GM12878 (cell line): Measurements from ENCODE around the gene SLC12A9. TPM values are rescaled to one million over a fixed set of nuclear protein-coding genes. Genes with fewer than 3 reads are reported as not detected.

Experiments
- ATAC-seq: fragments of 200-7000 bp; cut with Tn5 transposase; 3 replicates; pipeline ENCODE4 v1.9.1; 2020; ENCODE audit warnings: mild to moderate bottlenecking, moderate library complexity
- BruUV-seq: library from RNA; stranded (reverse); fragments of 400-500 nt; replicated peaks from 2 replicates; lab custom pipeline; 2021; lab: Mats Ljungman, UMichigan
- CTCF ChIA-PET: fragments of 300-600 bp; sonication (Branson Sonifier 250); formaldehyde crosslinking; extraction: SDS; loops from one replicate; lab custom pipeline; 2021; ENCODE audit warnings: inconsistent platforms; lab: Yijun Ruan, JAX
- POLR2A ChIA-PET: fragments of 350-600 bp; formaldehyde crosslinking; extraction: SDS; loops from one replicate; lab custom pipeline; 2021; ENCODE audit warnings: inconsistent platforms; lab: Charles Lee
- RAD21 ChIA-PET: fragments of 300-600 bp; sonication (Branson Sonifier 250); formaldehyde crosslinking; loops from one replicate; lab custom pipeline; 2023; ENCODE audit warnings: antibody characterized with exemption; ENCODE audit not compliant: unreplicated experiment; lab: Charles Lee
- SMC1A ChIA-PET: fragments of 300-600 bp; sonication (Branson Sonifier 250); formaldehyde crosslinking; loops from one replicate; lab custom pipeline; 2023; ENCODE audit not compliant: unreplicated experiment, uncharacterized antibody; lab: Charles Lee
- DNase-seq: peaks from one replicate; pipeline ENCODE4 v3.0.0-alpha.2; 2011; ENCODE audit warnings: low read depth, low spot score
- FAIRE-seq: peaks from 3 replicates; lab custom pipeline; 2011; peaks lifted over from hg19 to GRCh38; lab: Jason Lieb, UNC
- H2AFZ ChIP-seq: 2 replicates; pipeline ENCODE4 v1.6.0; 2011; ENCODE audit warnings: low read depth, low read length, control low read depth; ENCODE audit not compliant: control insufficient read depth
- H3K27ac ChIP-seq: 2 replicates; pipeline ENCODE4 v1.5.1; 2011; ENCODE audit warnings: control low read depth; ENCODE audit not compliant: control insufficient read depth, insufficient read depth
- H3K27me3 ChIP-seq, 2 experiments: replicated peaks in 1 of 2; 2 replicates each; pipeline versions ENCODE4 v1.6.0 to v1.6.1; 2011; ENCODE audit warnings: low read length in 1 of 2; ENCODE audit not compliant: control insufficient read depth in 2 of 2, insufficient read depth in 2 of 2
- H3K36me3 ChIP-seq, 2 experiments: 2 replicates each; pipeline ENCODE4 v1.5.1; 2011; ENCODE audit warnings: low read length in 1 of 2; ENCODE audit not compliant: control insufficient read depth in 2 of 2, insufficient read depth in 2 of 2
- H3K4me1 ChIP-seq: 2 replicates; pipeline ENCODE4 v1.6.1; 2011; ENCODE audit warnings: mild to moderate bottlenecking, low read length, moderate library complexity, mixed read lengths; ENCODE audit not compliant: control insufficient read depth, insufficient read depth
- H3K4me2 ChIP-seq: 2 replicates; pipeline ENCODE4 v1.6.0; 2011; ENCODE audit warnings: control low read depth; ENCODE audit not compliant: control insufficient read depth, insufficient read depth
- H3K4me3 ChIP-seq: fragments of 200-600 bp; sonication (generic); 2 replicates; pipeline ENCODE4 v1.5.1; 2016
- H3K79me2 ChIP-seq: 2 replicates; pipeline ENCODE4 v1.6.0; 2011; ENCODE audit warnings: low read length; ENCODE audit not compliant: control insufficient read depth, insufficient read depth
- H3K9ac ChIP-seq: 2 replicates; pipeline ENCODE4 v1.8.0; 2011; ENCODE audit warnings: low read length, control low read depth, mixed read lengths; ENCODE audit not compliant: control insufficient read depth, insufficient read depth
- H3K9me3 ChIP-seq: replicated peaks from 3 replicates; pipeline ENCODE4 v1.5.1; 2011; ENCODE audit warnings: mild to moderate bottlenecking, low read length; ENCODE audit not compliant: control insufficient read depth, insufficient read depth
- H4K20me1 ChIP-seq: 2 replicates; pipeline ENCODE4 v1.6.0; 2011; ENCODE audit not compliant: control insufficient read depth, insufficient read depth
- CHD4 ChIP-seq: fragments of 200-600 bp; sonication (generic); IDR thresholded peaks from 2 replicates; pipeline ENCODE4 v1.6.1; 2016; ENCODE audit warnings: mild to moderate bottlenecking
- DPF2 ChIP-seq: fragments of 450-650 bp; IDR thresholded peaks from 2 replicates; pipeline ENCODE4 v1.6.1; 2017; ENCODE audit warnings: mild to moderate bottlenecking
- JUND ChIP-seq: IDR thresholded peaks from 2 replicates; pipeline ENCODE4 v1.6.1; 2012; ENCODE audit warnings: low read depth, mild to moderate bottlenecking, low read length, improper control_type of control experiment, moderate library complexity
- MYB ChIP-seq: fragments of 150-350 bp; IDR thresholded peaks from 2 replicates; pipeline ENCODE4 v1.6.1; 2014; ENCODE audit warnings: mild to moderate bottlenecking, low read depth, low read length, borderline replicate concordance
- PML ChIP-seq: IDR thresholded peaks from 2 replicates; pipeline ENCODE4 v1.6.1; 2012; ENCODE audit warnings: low read length, inconsistent platforms
- SIX5 ChIP-seq: IDR thresholded peaks from 2 replicates; pipeline ENCODE4 v1.6.1; 2011; ENCODE audit warnings: mild to moderate bottlenecking, low read depth, low read length, moderate library complexity; ENCODE audit not compliant: severe bottlenecking
- SREBF2 ChIP-seq: IDR thresholded peaks from 2 replicates; pipeline ENCODE4 v1.6.1; 2012; ENCODE audit warnings: mild to moderate bottlenecking, low read length
- WGBS: methylation state at CpG from one replicate; pipeline ENCODE4 v1.1.6; 2016; ENCODE audit warnings: low lambda C conversion rate; ENCODE audit not compliant: insufficient replicate concordance, insufficient coverage; ENCODE audit errors: missing lambda C conversion rate; 5-methylcytosine and 5-hydroxymethylcytosine counted together
- in situ Hi-C: fragments of 300-500 bp; cut with MboI; formaldehyde crosslinking; loops from 9 replicates; pipeline ENCODE4 v1.14.3; 2018; ENCODE audit warnings: mixed read lengths
- intact Hi-C: fragments of 100-400 bp; cut with micrococcal nuclease; formaldehyde crosslinking; loops from one replicate; pipeline ENCODE4 v1.14.2; 2022; ENCODE audit not compliant: unreplicated experiment
- polyA plus RNA-seq, 11 experiments: library from polyadenylated mRNA; depleted of rRNA in 4 of 11; unstranded in 6 of 11; stranded (reverse) in 5 of 11; fragments of >200 nt; fragmentation: Nextera tagmentation in 4 of 11; fragmentation: Illumina TruSeq in 1 of 11; extraction: Ambion mirVana in 4 of 11; extraction: Trizol in 1 of 11; gene quantifications; 1 replicate in 1 of 11; 2 replicates in 10 of 11; pipeline versions ENCODE4 v1.2.1 to v1.2.3, GENCODE V29; 2011 to 2016; ENCODE audit warnings: inconsistent platforms in 2 of 11, missing spikeins in 2 of 11, low read depth in 1 of 11
- total RNA-seq, 4 experiments: library from RNA; depleted of rRNA in 3 of 4; stranded (reverse); fragments of >200 nt in 3 of 4; fragmentation: Illumina TruSeq in 1 of 4; extraction: Trizol in 1 of 4; gene quantifications; 2 replicates each; pipeline versions ENCODE4 v1.2.1 to v1.2.3, GENCODE V29; 2013 to 2021
- TF ChIP-seq, protein P1 (sequence below): fragments of 150-350 bp; IDR thresholded peaks from 2 replicates; pipeline ENCODE4 v1.6.1; 2014; ENCODE audit warnings: mild to moderate bottlenecking, low read depth, low read length
- TF ChIP-seq, protein P2 (sequence below): IDR thresholded peaks from 2 replicates; pipeline ENCODE4 v1.6.1; 2011; ENCODE audit warnings: low read depth, low read length, improper control_type of control experiment, borderline replicate concordance

Gene SLC12A9
- total and polyA plus RNA-seq, 10 of the 15 experiments (the other 5 are each of a cell fraction or from before 2014, with no cell fraction given): 0.24 to 18.5 (median 9.4) TPM

DNA sequence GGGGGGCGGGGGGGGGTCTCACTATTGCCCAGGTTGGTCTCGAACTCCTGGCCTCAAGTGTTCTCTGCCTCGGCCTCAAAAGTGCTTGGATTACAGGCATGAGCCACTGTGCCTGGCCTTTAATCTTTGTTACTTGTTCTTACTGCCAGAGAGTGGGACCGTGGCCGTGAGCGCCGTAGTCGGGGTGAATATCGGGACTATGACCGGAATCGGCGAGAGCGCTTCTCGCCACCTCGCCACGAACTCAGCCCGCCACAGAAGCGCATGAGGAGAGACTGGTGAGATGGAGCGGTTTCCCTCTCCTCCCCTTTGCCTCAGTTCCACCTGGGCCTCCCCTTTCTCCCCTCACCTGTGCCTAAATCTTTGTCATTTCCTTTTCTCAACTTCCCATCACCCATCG, 28.6 kb downstream of the SLC12A9 start:
- no peak overlapping the region for H3K27ac ChIP-seq
- ChIA-PET RAD21 (interaction anchor here (0.6 kb wide), 1 partner anchor 332 kb away, joined by 3 read pairs; no protein-coding TSS in a partner anchor), CTCF (no interaction called here), SMC1A (no interaction called here), POLR2A (no interaction called here)
- H3K36me3 ChIP-seq: peaks cover 39 to 45% of the 10 kb centered on the region in 2 experiments
- TF ChIP-seq SIX5 (no peak), JUND (no peak), DPF2 (no peak), CHD4 (no peak), MYB (no peak), SREBF2 (no peak), PML (no peak)
- TF ChIP-seq, protein P1, sequence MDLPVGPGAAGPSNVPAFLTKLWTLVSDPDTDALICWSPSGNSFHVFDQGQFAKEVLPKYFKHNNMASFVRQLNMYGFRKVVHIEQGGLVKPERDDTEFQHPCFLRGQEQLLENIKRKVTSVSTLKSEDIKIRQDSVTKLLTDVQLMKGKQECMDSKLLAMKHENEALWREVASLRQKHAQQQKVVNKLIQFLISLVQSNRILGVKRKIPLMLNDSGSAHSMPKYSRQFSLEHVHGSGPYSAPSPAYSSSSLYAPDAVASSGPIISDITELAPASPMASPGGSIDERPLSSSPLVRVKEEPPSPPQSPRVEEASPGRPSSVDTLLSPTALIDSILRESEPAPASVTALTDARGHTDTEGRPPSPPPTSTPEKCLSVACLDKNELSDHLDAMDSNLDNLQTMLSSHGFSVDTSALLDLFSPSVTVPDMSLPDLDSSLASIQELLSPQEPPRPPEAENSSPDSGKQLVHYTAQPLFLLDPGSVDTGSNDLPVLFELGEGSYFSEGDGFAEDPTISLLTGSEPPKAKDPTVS: no peak
- TF ChIP-seq, protein P2, sequence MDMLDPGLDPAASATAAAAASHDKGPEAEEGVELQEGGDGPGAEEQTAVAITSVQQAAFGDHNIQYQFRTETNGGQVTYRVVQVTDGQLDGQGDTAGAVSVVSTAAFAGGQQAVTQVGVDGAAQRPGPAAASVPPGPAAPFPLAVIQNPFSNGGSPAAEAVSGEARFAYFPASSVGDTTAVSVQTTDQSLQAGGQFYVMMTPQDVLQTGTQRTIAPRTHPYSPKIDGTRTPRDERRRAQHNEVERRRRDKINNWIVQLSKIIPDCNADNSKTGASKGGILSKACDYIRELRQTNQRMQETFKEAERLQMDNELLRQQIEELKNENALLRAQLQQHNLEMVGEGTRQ: no peak
- in situ Hi-C loops: no loop called here
- 96% methylated on average over 20 of the region's 20 CpGs for WGBS
- no peak overlapping the region for H2AFZ ChIP-seq
- H3K9me3 ChIP-seq: no peaks in the 10 kb centered on the region
- intact Hi-C loops: no loop called here
- H4K20me1 ChIP-seq: peaks cover 3% of the 10 kb centered on the region; the same call in 1 of the 2 replicates
- peaks cover 6% of the 10 kb centered on the region; the same call in 1 of the 2 replicates for H3K4me1 ChIP-seq
- H3K27me3 ChIP-seq: no peaks in the 10 kb centered on the region
- no TSS peak for BruUV-seq
- no peak overlapping the region for H3K9ac ChIP-seq
- no peak overlapping the region for H3K4me3 ChIP-seq
- ATAC-seq (no peak), FAIRE-seq (no peak), DNase-seq (no peak)
- no peak overlapping the region for H3K4me2 ChIP-seq
- H3K79me2 ChIP-seq: peaks cover 48% of the 10 kb centered on the region
